Forelimb muscle (tissue), 1 donor: Measurements from ENCODE around the gene AP2B1. TPM values are rescaled to one million over a fixed set of nuclear protein-coding genes. Genes with fewer than 3 reads are reported as not detected.
"Not testable (repeated sequence)": the region's sequence is repeated elsewhere in the genome, so short reads cannot be mapped to it uniquely, and the experiment has no call there.

ENCODE experiments used
- DNase-seq: peaks from one replicate; pipeline ENCODE4 v3.0.0-alpha.2; 2013; ENCODE audit warnings: low read depth
- polyA plus RNA-seq: library from polyadenylated mRNA; unstranded; fragments of 120-200 nt; gene quantifications from one replicate; pipeline ENCODE4 v1.2.1, GENCODE V29; 2013; ENCODE audit not compliant: insufficient read length

Gene AP2B1
- polyA plus RNA-seq, 1 donor, result 75.0 TPM

DNA sequence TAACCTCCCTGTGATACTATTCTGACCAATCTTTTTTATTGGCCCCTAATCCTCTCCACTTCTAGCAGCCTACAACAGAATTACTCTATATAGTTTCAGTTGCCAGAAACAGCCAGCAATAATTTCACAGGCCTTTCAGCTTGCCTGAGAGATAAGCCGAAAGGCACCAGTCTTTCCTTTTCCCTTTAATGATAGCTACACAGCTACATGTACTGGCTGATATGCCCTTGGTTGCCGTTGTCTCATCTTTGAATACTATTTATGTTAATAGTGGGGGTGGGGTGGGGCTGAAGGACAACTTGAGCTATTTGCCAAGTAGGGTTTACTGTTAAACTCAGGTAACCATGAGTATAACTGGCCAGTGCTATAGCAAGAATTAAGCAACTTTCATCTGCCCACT, 108.5 kb downstream of the AP2B1 start:
- no peak for DNase-seq

GRCh38 chr17:35698800-35699199, 111.7 kb downstream of the AP2B1 start:
- no peak for DNase-seq

DNA sequence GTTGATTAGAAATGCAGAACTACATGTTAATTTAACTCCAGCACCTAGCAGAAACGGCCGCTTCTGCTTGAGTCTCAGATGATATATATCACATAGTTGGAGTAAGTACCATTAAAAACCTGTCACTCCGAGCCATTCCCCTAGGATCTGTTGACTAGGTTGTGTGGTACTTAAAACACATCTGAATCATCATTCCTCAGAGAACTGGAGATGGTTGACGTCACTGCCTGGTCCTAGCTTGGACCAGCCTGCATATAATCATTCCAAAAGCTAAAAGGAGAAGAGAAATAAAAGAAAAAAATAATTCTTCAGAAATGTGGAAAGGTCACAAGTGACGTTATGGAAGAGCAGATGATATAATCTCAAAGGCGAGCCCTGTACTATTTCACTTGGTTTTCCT, 113.0 kb downstream of the AP2B1 start:
- DNase-seq, result no peak

DNA sequence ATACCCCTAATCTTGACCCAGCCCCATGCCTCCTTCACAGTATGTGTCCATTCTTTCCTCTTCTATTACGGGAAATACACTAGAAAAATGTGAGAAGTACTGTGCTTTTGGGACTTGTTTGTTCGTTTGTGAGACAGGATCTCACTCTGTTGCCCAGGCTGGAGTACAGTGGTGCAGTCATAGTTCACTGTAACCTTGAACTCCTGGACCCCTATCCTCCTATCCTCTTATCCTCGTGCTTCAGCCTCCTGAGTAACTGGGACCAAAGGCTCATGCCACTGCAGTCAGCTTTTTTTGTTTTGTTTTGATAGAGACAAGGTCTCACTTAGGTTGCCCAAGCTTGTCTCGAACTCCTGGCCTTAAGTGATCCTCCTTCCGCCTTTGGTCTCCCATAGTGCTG, 114.4 kb downstream of the AP2B1 start:
- DNase-seq, result no peak

DNA sequence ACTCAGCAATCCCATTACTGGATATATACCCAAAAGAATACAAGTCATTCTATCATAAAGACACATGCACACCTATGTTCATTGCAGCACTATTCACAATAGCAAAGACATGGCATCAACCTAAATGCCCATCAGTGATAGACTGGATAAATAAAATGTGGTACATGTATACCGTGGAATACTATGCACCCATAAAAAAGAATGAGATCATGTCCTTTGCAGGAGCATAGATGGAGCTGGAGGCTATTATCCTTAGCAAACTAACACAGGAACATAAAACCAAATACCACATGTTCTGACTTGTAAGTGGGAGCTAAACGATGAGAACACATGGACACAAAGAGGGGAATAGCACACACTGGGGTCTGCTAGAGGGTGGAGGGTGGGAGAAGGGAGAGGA, 116.2 kb downstream of the AP2B1 start:
- not testable (repeated sequence) for DNase-seq

GRCh38 chr17:35705230-35705629, 118.1 kb downstream of the AP2B1 start:
- DNase-seq, result no peak

GRCh38 chr17:35705705-35706104, 118.6 kb downstream of the AP2B1 start:
- DNase-seq, result no peak

- DNase-seq, result no peak
Observed at GRCh38 chr17:35708149-35708548, 121.0 kb downstream of the AP2B1 start.

DNA sequence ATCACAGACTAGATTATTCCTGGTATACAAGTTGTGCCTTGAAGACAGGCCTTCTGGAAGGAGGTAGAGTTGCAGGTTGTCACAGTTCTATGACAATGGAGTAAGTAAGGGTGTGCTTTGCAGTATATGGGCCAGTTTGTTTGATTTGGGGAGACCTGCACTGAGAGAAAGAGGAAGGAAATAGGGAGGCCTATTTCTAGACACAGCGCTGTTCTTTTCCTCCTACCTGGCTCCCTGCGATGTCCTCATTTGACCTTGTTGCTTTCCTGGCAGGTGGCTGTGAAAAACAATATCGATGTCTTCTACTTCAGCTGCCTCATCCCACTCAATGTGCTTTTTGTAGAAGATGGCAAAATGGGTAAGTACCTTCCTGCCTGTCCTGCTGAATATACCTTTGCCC, 121.8 kb downstream of the AP2B1 start:
- no peak for DNase-seq

- no peak for DNase-seq
Observed at GRCh38 chr17:35709874-35710273, 122.8 kb downstream of the AP2B1 start.

DNA sequence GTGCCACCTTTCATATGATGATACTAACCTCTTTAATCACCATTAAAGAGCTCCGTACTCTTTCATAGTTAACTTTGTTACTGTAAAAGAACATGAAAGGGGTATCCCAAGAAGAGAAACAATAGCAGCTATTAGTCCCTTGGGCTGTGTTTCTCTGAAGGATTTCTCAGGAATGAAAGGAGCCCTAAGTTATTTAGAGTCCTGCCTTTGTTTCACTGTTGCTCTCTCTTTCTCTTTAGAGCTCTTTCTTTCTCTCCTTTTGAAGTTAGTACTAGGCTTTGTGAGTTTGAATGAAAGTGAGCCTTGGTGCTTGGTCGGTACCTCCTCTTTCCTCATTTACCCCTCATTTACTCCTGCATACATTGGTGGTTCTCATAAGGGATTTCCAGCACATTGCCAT, 123.8 kb downstream of the AP2B1 start:
- no peak for DNase-seq

GRCh38 chr17:35713069-35713728, 126.1 kb downstream of the AP2B1 start:
- DNase-seq, result no peak

GRCh38 chr17:35714988-35715387, 127.9 kb downstream of the AP2B1 start:
- no peak for DNase-seq

- no peak for DNase-seq
Observed at GRCh38 chr17:35715416-35715815, 128.3 kb downstream of the AP2B1 start.

- no peak for DNase-seq
Observed at GRCh38 chr17:35716173-35716572, 129.1 kb downstream of the AP2B1 start.

GRCh38 chr17:35716897-35717465, 129.9 kb downstream of the AP2B1 start:
- DNase-seq, result no peak

DNA sequence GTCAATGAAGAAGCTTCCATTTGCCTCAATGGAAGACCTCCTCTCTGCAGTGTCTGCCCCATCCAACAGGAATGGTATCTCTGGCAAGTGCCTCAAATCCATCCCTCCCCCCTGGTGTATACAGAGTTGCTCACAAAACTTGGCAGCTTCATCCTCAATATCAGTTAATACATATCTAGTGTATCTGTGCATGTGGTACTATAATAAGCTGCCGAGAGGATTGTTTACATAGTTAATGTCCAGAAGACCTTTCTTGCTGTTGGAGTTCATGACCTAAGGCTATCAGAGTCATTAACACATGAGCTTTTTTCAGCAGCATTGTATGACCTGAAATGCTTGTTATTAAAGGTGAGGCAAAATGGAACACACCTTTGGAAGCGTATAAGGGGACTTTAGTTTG, 130.4 kb downstream of the AP2B1 start:
- DNase-seq, result no peak

- no peak for DNase-seq
Observed at GRCh38 chr17:35723735-35724134, 136.6 kb downstream of the AP2B1 start.

DNA sequence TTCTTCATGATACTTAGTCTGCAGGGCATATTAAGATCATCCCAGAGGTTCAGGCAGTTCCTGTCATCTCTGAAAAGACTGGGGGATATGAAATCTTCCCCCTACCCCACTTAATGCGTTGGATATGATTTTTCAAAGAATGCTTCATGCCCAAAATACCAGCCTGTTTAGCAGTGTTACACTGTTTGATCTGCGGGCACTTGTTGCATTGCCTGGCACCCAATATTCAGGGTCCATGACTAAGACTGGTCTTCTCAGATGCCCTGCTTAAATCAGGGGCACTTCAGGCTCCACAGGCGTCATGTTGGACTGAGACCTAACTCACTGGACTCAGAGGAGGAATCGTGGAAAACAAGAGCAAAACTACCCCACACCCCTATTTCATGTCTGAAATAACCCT, 137.9 kb downstream of the AP2B1 start:
- no peak for DNase-seq

DNA sequence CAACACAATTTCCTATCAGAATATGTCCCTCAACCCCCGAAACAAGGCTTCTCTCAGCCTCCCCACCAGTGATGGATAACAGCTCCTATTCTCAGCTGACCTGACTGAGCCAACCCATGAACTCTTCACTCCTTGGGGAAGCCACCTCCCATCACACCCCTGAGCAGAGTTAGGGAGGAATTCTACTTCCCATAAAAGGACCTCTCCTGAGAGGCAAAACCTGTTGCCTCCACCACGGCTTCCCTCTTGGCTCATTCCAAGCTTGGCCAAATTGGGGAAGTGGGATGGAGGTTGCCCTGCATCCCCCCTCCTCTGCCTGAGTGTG, 138.6 kb downstream of the AP2B1 start:
- DNase-seq, result no peak

GRCh38 chr17:35726127-35726952, 139.2 kb downstream of the AP2B1 start:
- DNase-seq, result no peak

GRCh38 chr17:35726953-35727460, 139.9 kb downstream of the AP2B1 start:
- no peak for DNase-seq

DNA sequence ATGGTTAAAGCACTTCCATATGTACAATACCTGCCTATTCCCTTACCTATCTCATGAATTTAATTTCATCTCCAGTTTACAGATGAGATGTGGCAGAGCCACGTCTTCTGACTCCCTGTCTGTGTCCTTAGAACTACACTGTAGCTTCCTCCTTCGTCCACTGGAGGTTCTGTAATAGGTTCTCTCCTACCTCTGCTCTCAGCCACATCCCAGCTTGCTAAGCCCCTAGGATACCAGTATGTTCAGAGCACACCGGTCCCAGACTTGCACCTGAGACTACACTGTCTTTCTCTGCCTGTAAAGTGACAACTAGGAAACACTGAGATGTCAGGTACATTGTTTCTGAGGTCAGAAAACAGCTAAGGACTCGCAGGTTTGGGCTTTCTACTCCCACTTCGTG, 140.5 kb downstream of the AP2B1 start:
- DNase-seq, result no peak
